ENCODE results near the gene NEDD4L. TPM values are rescaled to one million over a fixed set of nuclear protein-coding genes. Genes with fewer than 3 reads are reported as not detected.

NEDD4L gene
- total RNA-seq, 2 experiments from 2014 or later: 11.2 to 13.7 TPM

- no peak for DNase-seq
- Mint-ChIP-seq H3K4me3 (no peak overlapping the region), H3K4me1 (ENCODE audit: low read depth) (no peaks in the 10 kb centered on the region), H3K9me3 (no peaks in the 10 kb centered on the region), H3K27ac (no peak overlapping the region), H3K27me3 (peaks cover 13% of the 10 kb centered on the region), H3K36me3 (ENCODE audit: low read depth) (no peaks in the 10 kb centered on the region)
- Histone ChIP-seq H3K27me3 (ENCODE audit: control insufficient read depth in 1 of 2, insufficient read depth in 2 of 2, low read length in 2 of 2) (no peaks in the 10 kb centered on the region), H3K27ac (ENCODE audit: low read depth in 1 of 2, low read length in 2 of 2) (no peak overlapping the region), H3K4me3 (ENCODE audit: low read length) (no peak overlapping the region), H3K36me3 (ENCODE audit: insufficient read depth, low read length) (no peaks in the 10 kb centered on the region), H3K9me3 (ENCODE audit: control insufficient read depth in 1 of 2, insufficient read depth in 1 of 2, low read length in 2 of 2) (peaks cover 0 to 3% of the 10 kb centered on the region in 2 experiments), H3K4me1 (ENCODE audit: insufficient read depth, low read length) (no peaks in the 10 kb centered on the region)
- ATAC-seq (ENCODE audit: poor library complexity): no peak
- intact Hi-C loops (cut with DNase I, micrococcal nuclease): no loop called here
- CTCF ChIA-PET: interaction anchor here (0.6 kb wide), 1 partner anchor 502 kb away, joined by 3 read pairs; no protein-coding TSS in a partner anchor
- TF ChIP-seq CTCF (IDR thresholded peaks at IDR 0.05): no peak
- POLR2A ChIA-PET: no interaction called here
Measured at GRCh38 chr18:58109256-58109655, 65.2 kb downstream of the NEDD4L start.

- CTCF ChIA-PET: interaction anchor here (1.7 kb wide), 1 partner anchor 12 kb away, joined by 3 read pairs; no protein-coding TSS in a partner anchor
- TF ChIP-seq CTCF (IDR thresholded peaks at IDR 0.05): no peak
- ATAC-seq (ENCODE audit: poor library complexity) (no peak), DNase-seq (no peak)
- Histone ChIP-seq H3K36me3 (ENCODE audit: insufficient read depth, low read length) (no peaks in the 10 kb centered on the region), H3K4me1 (ENCODE audit: insufficient read depth, low read length) (no peaks in the 10 kb centered on the region), H3K9me3 (ENCODE audit: control insufficient read depth in 1 of 2, insufficient read depth in 1 of 2, low read length in 2 of 2) (peaks cover 0 to 3% of the 10 kb centered on the region in 2 experiments), H3K27ac (ENCODE audit: low read depth in 1 of 2, low read length in 2 of 2) (no peak overlapping the region), H3K27me3 (ENCODE audit: control insufficient read depth in 1 of 2, insufficient read depth in 2 of 2, low read length in 2 of 2) (no peaks in the 10 kb centered on the region), H3K4me3 (ENCODE audit: low read length) (no peak overlapping the region)
- H3K27me3 Mint-ChIP-seq: peaks cover 8% of the 10 kb centered on the region
- POLR2A ChIA-PET: no interaction called here
- H3K36me3 Mint-ChIP-seq (ENCODE audit: low read depth): no peaks in the 10 kb centered on the region
- intact Hi-C loops (cut with DNase I, micrococcal nuclease): no loop called here
- no peaks in the 10 kb centered on the region for H3K9me3 Mint-ChIP-seq
- no peak overlapping the region for H3K27ac Mint-ChIP-seq
- no peak overlapping the region for H3K4me3 Mint-ChIP-seq
- no peaks in the 10 kb centered on the region for H3K4me1 Mint-ChIP-seq (ENCODE audit: low read depth)
Measured at GRCh38 chr18:58110398-58110797, 66.4 kb downstream of the NEDD4L start.

GRCh38 chr18:58112174-58112573 is 68.1 kb downstream of the NEDD4L start:
- peaks cover 0 to 3% of the 10 kb centered on the region in 2 experiments for H3K9me3 ChIP-seq (ENCODE audit: control insufficient read depth in 1 of 2, insufficient read depth in 1 of 2, low read length in 2 of 2)
- no peak overlapping the region for H3K4me3 ChIP-seq (ENCODE audit: low read length)
- Mint-ChIP-seq H3K27ac (no peak overlapping the region), H3K4me1 (ENCODE audit: low read depth) (no peaks in the 10 kb centered on the region), H3K36me3 (ENCODE audit: low read depth) (no peaks in the 10 kb centered on the region), H3K4me3 (no peak overlapping the region), H3K9me3 (no peaks in the 10 kb centered on the region), H3K27me3 (peaks cover 8% of the 10 kb centered on the region)
- H3K27me3 ChIP-seq (ENCODE audit: control insufficient read depth in 1 of 2, insufficient read depth in 2 of 2, low read length in 2 of 2): no peaks in the 10 kb centered on the region
- TF ChIP-seq CTCF (IDR thresholded peaks at IDR 0.05): no peak
- no peaks in the 10 kb centered on the region for H3K4me1 ChIP-seq (ENCODE audit: insufficient read depth, low read length)
- ChIA-PET POLR2A (no interaction called here), CTCF (interaction anchor here (0.6 to 1.6 kb wide), 3 partner anchors 10 to 1693 kb away, joined by 3 to 4 read pairs (median 3); partner anchors contain the start of gene NEDD4L)
- DNase-seq: no peak
- H3K27ac ChIP-seq (ENCODE audit: low read depth in 1 of 2, low read length in 2 of 2): no peak overlapping the region
- no peak for ATAC-seq (ENCODE audit: poor library complexity)
- intact Hi-C loops (cut with DNase I, micrococcal nuclease): no loop called here
- no peaks in the 10 kb centered on the region for H3K36me3 ChIP-seq (ENCODE audit: insufficient read depth, low read length)

Data from CD4-positive, alpha-beta T cell (primary cell).